A673 (cell line): ENCODE results near the gene ZFPM1. TPM values are rescaled to one million over a fixed set of nuclear protein-coding genes. Genes with fewer than 3 reads are reported as not detected.

ENCODE experiments used
- BruUV-seq: library from RNA; stranded (reverse); fragments of 400-500 nt; replicated peaks from 2 replicates; lab custom pipeline; 2021; lab: Mats Ljungman, UMichigan
- CTCF ChIA-PET: fragments of 300-600 bp; sonication (Branson Sonifier 250); formaldehyde crosslinking; loops from one replicate; lab custom pipeline; 2022; ENCODE audit warnings: antibody characterized with exemption; lab: Charles Lee
- POLR2A ChIA-PET: fragments of 300-600 bp; sonication (Branson Sonifier 250); formaldehyde crosslinking; loops from one replicate; lab custom pipeline; 2022; ENCODE audit warnings: antibody characterized with exemption; ENCODE audit not compliant: low non-redundant PET; lab: Charles Lee
- DNase-seq: peaks from one replicate; pipeline ENCODE4 v3.0.0-alpha.2; 2015; ENCODE audit warnings: low spot score
- H3K27ac ChIP-seq: fragments of 200-600 bp; sonication (generic); 2 replicates; pipeline ENCODE4 v1.5.1; 2016; ENCODE audit warnings: mixed run types, low read depth, mild to moderate bottlenecking, mixed read lengths, antibody characterized with exemption, low read length; ENCODE audit not compliant: poor library complexity, severe bottlenecking
- H3K27me3 ChIP-seq: fragments of 200-600 bp; sonication (generic); replicated peaks from 2 replicates; pipeline ENCODE4 v1.6.1; 2017; ENCODE audit warnings: mixed run types, low read depth, mild to moderate bottlenecking, mixed read lengths, antibody characterized with exemption, low read length; ENCODE audit not compliant: insufficient read depth, poor library complexity
- H3K36me3 ChIP-seq: fragments of 200-600 bp; sonication (generic); 2 replicates; pipeline ENCODE4 v1.6.1; 2016; ENCODE audit warnings: mixed run types, mild to moderate bottlenecking, mixed read lengths, antibody characterized with exemption, low read length; ENCODE audit not compliant: insufficient read depth, poor library complexity, severe bottlenecking
- H3K4me1 ChIP-seq: fragments of 200-600 bp; sonication (generic); 2 replicates; pipeline ENCODE4 v1.6.1; 2017; ENCODE audit warnings: mixed run types, mild to moderate bottlenecking, mixed read lengths, antibody characterized with exemption, low read length; ENCODE audit not compliant: insufficient read depth, poor library complexity, severe bottlenecking
- H3K4me3 ChIP-seq: fragments of 200-600 bp; sonication (generic); 2 replicates; pipeline ENCODE4 v1.5.1; 2016; ENCODE audit warnings: low read depth, mixed run types, mild to moderate bottlenecking, mixed read lengths, low read length; ENCODE audit not compliant: poor library complexity, severe bottlenecking
- H3K9me3 ChIP-seq: fragments of 200-600 bp; sonication (generic); 2 replicates; pipeline ENCODE4 v1.6.1; 2016; ENCODE audit warnings: mixed run types, low read depth, mild to moderate bottlenecking, mixed read lengths, antibody characterized with exemption, low read length; ENCODE audit not compliant: poor library complexity, severe bottlenecking
- CTCF ChIP-seq: fragments of 300-800, 200-600 bp; sonication (generic); conservative IDR thresholded peaks from 2 replicates; pipeline ENCODE4 v1.5.1; 2017; ENCODE audit warnings: low read depth, mild to moderate bottlenecking, antibody characterized with exemption, low read length, moderate library complexity, mixed read lengths
- EZH2 ChIP-seq: fragments of 200-600 bp; sonication (generic); IDR thresholded peaks from 2 replicates; pipeline ENCODE4 v1.6.1; 2017; ENCODE audit warnings: borderline replicate concordance, low read depth, mild to moderate bottlenecking, mixed read lengths, antibody characterized with exemption, low read length; ENCODE audit not compliant: poor library complexity, severe bottlenecking
- intact Hi-C: fragments of 100-400 bp; cut with micrococcal nuclease; formaldehyde crosslinking; loops from one replicate; pipeline ENCODE4 v1.10.0; 2022; ENCODE audit not compliant: unreplicated experiment
- total RNA-seq: library from RNA; stranded (reverse); gene quantifications from 2 replicates; pipeline ENCODE4 v1.2.3, GENCODE V29; 2021

ZFPM1 gene
- total RNA-seq, 1 experiment from 2014 or later: 5.6 TPM

- Histone ChIP-seq H3K36me3 (no peaks in the 10 kb centered on the region), H3K4me3 (no peak overlapping the region), H3K27ac (no peak overlapping the region), H3K4me1 (peaks cover 14% of the 10 kb centered on the region), H3K27me3 (peaks cover 19% of the 10 kb centered on the region), H3K9me3 (no peaks in the 10 kb centered on the region)
- TF ChIP-seq CTCF (no peak), EZH2 (no peak)
- DNase-seq: no peak
- CTCF ChIA-PET: no interaction called here
- intact Hi-C loops: no loop called here
- POLR2A ChIA-PET: no interaction called here
- BruUV-seq: no TSS peak
These were observed 70.5 kb downstream of the ZFPM1 start for GRCh38 chr16:88523309-88524161.

- CTCF ChIA-PET: no interaction called here
- intact Hi-C loops: no loop called here
- H3K36me3 ChIP-seq: no peaks in the 10 kb centered on the region
- peaks cover 14% of the 10 kb centered on the region for H3K4me1 ChIP-seq
- H3K27me3 ChIP-seq: peaks cover 19% of the 10 kb centered on the region
- TF ChIP-seq EZH2: no peak
- no peak for TF ChIP-seq CTCF
- POLR2A ChIA-PET: no interaction called here
- BruUV-seq: no TSS peak
- no peak overlapping the region for H3K27ac ChIP-seq
- DNase-seq: no peak
- H3K4me3 ChIP-seq: no peak overlapping the region
- H3K9me3 ChIP-seq: no peaks in the 10 kb centered on the region
These were observed 71.3 kb downstream of the ZFPM1 start for GRCh38 chr16:88524274-88524972.

GRCh38 chr16:88524973-88525662, 72.0 kb downstream of the ZFPM1 start:
- DNase-seq: no peak
- ChIA-PET POLR2A (no interaction called here), CTCF (no interaction called here)
- H3K4me3 ChIP-seq: no peak overlapping the region
- TF ChIP-seq EZH2 (no peak), CTCF (no peak)
- H3K27ac ChIP-seq: no peak overlapping the region
- intact Hi-C loops: no loop called here
- H3K9me3 ChIP-seq: no peaks in the 10 kb centered on the region
- peaks cover 14% of the 10 kb centered on the region for H3K4me1 ChIP-seq
- no TSS peak for BruUV-seq
- H3K36me3 ChIP-seq: no peaks in the 10 kb centered on the region
- peaks cover 19% of the 10 kb centered on the region for H3K27me3 ChIP-seq
